Measurements from ENCODE around the gene CDK13. TPM values are rescaled to one million over a fixed set of nuclear protein-coding genes. Genes with fewer than 3 reads are reported as not detected.

CDK13 gene
- total RNA-seq, 4 donors from 2014 or later: 53.9 to 93.6 (median 60.3) TPM

- TF ChIP-seq, protein P1, sequence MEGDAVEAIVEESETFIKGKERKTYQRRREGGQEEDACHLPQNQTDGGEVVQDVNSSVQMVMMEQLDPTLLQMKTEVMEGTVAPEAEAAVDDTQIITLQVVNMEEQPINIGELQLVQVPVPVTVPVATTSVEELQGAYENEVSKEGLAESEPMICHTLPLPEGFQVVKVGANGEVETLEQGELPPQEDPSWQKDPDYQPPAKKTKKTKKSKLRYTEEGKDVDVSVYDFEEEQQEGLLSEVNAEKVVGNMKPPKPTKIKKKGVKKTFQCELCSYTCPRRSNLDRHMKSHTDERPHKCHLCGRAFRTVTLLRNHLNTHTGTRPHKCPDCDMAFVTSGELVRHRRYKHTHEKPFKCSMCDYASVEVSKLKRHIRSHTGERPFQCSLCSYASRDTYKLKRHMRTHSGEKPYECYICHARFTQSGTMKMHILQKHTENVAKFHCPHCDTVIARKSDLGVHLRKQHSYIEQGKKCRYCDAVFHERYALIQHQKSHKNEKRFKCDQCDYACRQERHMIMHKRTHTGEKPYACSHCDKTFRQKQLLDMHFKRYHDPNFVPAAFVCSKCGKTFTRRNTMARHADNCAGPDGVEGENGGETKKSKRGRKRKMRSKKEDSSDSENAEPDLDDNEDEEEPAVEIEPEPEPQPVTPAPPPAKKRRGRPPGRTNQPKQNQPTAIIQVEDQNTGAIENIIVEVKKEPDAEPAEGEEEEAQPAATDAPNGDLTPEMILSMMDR (IDR thresholded peaks at IDR 0.05): no peak
- ATAC-seq (ENCODE audit: low FRiP score): no peak
- DNase-seq (ENCODE audit: low spot score): no peak
These were observed 30.4 kb upstream of the CDK13 start for GRCh38 chr7:39919646-39920045.

GRCh38 chr7:39921506-39922175 is 28.4 kb upstream of the CDK13 start:
- ATAC-seq (ENCODE audit: low FRiP score) (no peak), DNase-seq (ENCODE audit: low spot score) (no peak)
- TF ChIP-seq, protein P1 (IDR thresholded peaks at IDR 0.05): no peak

GRCh38 chr7:39922580-39922979 is 27.5 kb upstream of the CDK13 start:
- ATAC-seq (ENCODE audit: low FRiP score) (no peak), DNase-seq (ENCODE audit: low spot score) (no peak)
- TF ChIP-seq, protein P1 (IDR thresholded peaks at IDR 0.05): no peak

DNA sequence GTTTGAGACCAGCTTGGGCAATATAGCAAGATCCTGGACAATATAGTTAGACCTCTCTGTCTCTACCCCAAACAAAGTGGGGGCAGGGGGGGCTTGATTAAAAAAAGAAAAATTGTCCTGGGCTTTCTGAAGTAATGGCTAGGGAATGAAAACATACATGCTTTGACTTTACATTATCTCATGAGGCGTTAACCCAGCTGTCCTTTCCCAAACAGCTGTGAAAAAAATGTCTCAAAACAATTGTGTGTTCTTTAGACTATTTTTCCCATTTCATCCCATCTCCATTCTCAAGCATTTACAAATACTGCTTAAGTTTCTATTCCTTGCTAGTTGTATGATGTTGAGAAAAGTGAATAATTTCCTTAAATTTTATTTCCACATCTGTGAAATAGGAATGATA is 27.0 kb upstream of the CDK13 start:
- no peak for ATAC-seq (ENCODE audit: low FRiP score)
- TF ChIP-seq, protein P1 (IDR thresholded peaks at IDR 0.05): no peak
- DNase-seq (ENCODE audit: low spot score): no peak

GRCh38 chr7:39924122-39924521 is 25.9 kb upstream of the CDK13 start:
- DNase-seq (ENCODE audit: low spot score) (no peak), ATAC-seq (ENCODE audit: low FRiP score) (no peak)
- TF ChIP-seq, protein P1 (IDR thresholded peaks at IDR 0.05): no peak

GRCh38 chr7:39926111-39926510 is 23.9 kb upstream of the CDK13 start:
- ATAC-seq (ENCODE audit: low FRiP score) (no peak), DNase-seq (ENCODE audit: low spot score) (no peak)
- TF ChIP-seq, protein P1 (IDR thresholded peaks at IDR 0.05): no peak

DNA sequence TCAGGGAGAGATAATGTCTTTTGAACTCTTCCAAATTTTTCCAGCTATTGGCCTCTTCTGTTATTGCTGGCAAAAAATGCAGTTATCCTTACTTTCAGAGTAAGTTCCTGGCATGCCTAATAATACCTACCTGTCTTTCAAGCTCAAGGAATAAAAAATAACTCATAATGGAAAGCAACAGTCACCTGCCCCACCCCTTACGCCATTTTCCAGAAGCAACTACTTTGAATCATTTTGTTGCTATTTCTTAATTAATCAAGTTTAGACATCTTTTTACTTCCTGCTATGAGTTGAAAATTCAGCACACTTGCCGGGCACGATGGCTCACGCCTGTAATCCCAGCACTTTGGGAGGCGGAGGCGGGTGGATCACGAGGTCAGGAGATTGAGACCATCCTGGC is 23.0 kb upstream of the CDK13 start:
- TF ChIP-seq, protein P1 (IDR thresholded peaks at IDR 0.05): no peak
- ATAC-seq (ENCODE audit: low FRiP score) (no peak), DNase-seq (ENCODE audit: low spot score) (no peak)

All from omental fat pad (tissue), 4 donors.